HCT116 (cell line): Measurements from ENCODE around the gene MAPKAPK3. TPM values are rescaled to one million over a fixed set of nuclear protein-coding genes. Genes with fewer than 3 reads are reported as not detected.

ENCODE experiments used
- ATAC-seq: fragments of 200-7000 bp; cut with Tn5 transposase; 2 replicates; pipeline ENCODE4 v1.9.1; 2020; ENCODE audit warnings: mild to moderate bottlenecking, moderate library complexity
- BruUV-seq: library from RNA; stranded (reverse); fragments of 400-500 nt; replicated peaks from 2 replicates; lab custom pipeline; 2021; lab: Mats Ljungman, UMichigan
- CTCF ChIA-PET: fragments of 300-600 bp; sonication (Branson Sonifier 250); formaldehyde crosslinking; loops from one replicate; lab custom pipeline; 2021; ENCODE audit warnings: antibody characterized with exemption; lab: Charles Lee
- POLR2A ChIA-PET: fragments of 300-600, 350-600 bp; sonication (Branson Sonifier 250); formaldehyde crosslinking; loops from one replicate; lab custom pipeline; 2021; ENCODE audit warnings: antibody characterized with exemption; lab: Charles Lee
- RAD21 ChIA-PET, 2 experiments: fragments of 300-600 bp; sonication (Branson Sonifier 250); formaldehyde crosslinking; loops; one replicate each; lab custom pipeline; 2023; ENCODE audit warnings: low total read pairs in 2 of 2; ENCODE audit not compliant: uncharacterized antibody in 2 of 2, unreplicated experiment in 2 of 2, low non-redundant PET in 1 of 2; lab: Charles Lee
- DNase-seq: peaks from one replicate; pipeline ENCODE4 v3.0.0-alpha.2; 2010; ENCODE audit warnings: low read depth, low spot score
- H2AFZ ChIP-seq: fragments of 200-600 bp; shearing (Covaris generic), sonication (generic); 2 replicates; pipeline ENCODE4 v1.6.1; 2017; ENCODE audit warnings: low read depth, mixed run types, mixed read lengths, antibody characterized with exemption, low read length; ENCODE audit not compliant: poor library complexity, severe bottlenecking
- H3K27ac ChIP-seq: 2 replicates; pipeline ENCODE4 v1.5.1; 2012; ENCODE audit warnings: low read depth, low read length
- H3K27me3 ChIP-seq: fragments of 200-600 bp; sonication (generic); 2 replicates; pipeline ENCODE4 v1.6.1; 2016; ENCODE audit warnings: mixed run types, low read length, mixed read lengths; ENCODE audit not compliant: insufficient read depth
- H3K36me3 ChIP-seq, 2 experiments: fragments of 200-500 bp in 1 of 2; fragments of 200-600 bp in 1 of 2; sonication (Bioruptor generic) in 1 of 2; sonication (generic) in 1 of 2; 2 replicates each; pipeline versions ENCODE4 v1.5.1 to v1.6.1; 2014 to 2016; ENCODE audit warnings: low read length in 2 of 2, inconsistent platforms in 1 of 2, mixed read lengths in 1 of 2, mixed run types in 1 of 2; ENCODE audit not compliant: insufficient read depth in 2 of 2, control insufficient read depth in 1 of 2
- H3K4me1 ChIP-seq, 2 experiments: fragments of 200-600 bp in 1 of 2; sonication (generic) in 1 of 2; 2 replicates each; pipeline versions ENCODE4 v1.5.1 to v1.6.1; 2012 to 2017; ENCODE audit warnings: low read length in 2 of 2, inconsistent platforms in 1 of 2, mild to moderate bottlenecking in 1 of 2, mixed read lengths in 1 of 2, mixed run types in 1 of 2, moderate library complexity in 1 of 2; ENCODE audit not compliant: insufficient read depth in 2 of 2, control insufficient read depth in 1 of 2
- H3K4me2 ChIP-seq: fragments of 200-600 bp; sonication (generic); 2 replicates; pipeline ENCODE4 v1.6.1; 2017; ENCODE audit warnings: mixed run types, low read length, mixed read lengths
- H3K4me3 ChIP-seq, 2 experiments: fragments of 200-600 bp in 1 of 2; sonication (generic) in 1 of 2; replicated peaks in 1 of 2; 2 replicates each; pipeline ENCODE4 v1.5.1; 2011 to 2016; ENCODE audit warnings: low read length in 2 of 2, control low read depth in 1 of 2, low read depth in 1 of 2, mild to moderate bottlenecking in 1 of 2, mixed read lengths in 1 of 2, mixed run types in 1 of 2
- H3K79me2 ChIP-seq: fragments of 200-600 bp; sonication (generic); 2 replicates; pipeline ENCODE4 v1.6.1; 2017; ENCODE audit warnings: mild to moderate bottlenecking, mixed run types, low read length, moderate library complexity, mixed read lengths; ENCODE audit not compliant: insufficient read depth
- H3K9ac ChIP-seq: fragments of 200-600 bp; sonication (generic); 2 replicates; pipeline ENCODE4 v1.6.1; 2016; ENCODE audit warnings: low read length, mixed read lengths
- H3K9me2 ChIP-seq: fragments of 200-600 bp; sonication (generic), shearing (Covaris generic); 2 replicates; pipeline ENCODE4 v1.6.1; 2017; ENCODE audit warnings: mixed run types, mild to moderate bottlenecking, moderate library complexity; ENCODE audit not compliant: insufficient read depth
- H3K9me3 ChIP-seq, 2 experiments: fragments of 200-500 bp in 1 of 2; fragments of 200-600 bp in 1 of 2; sonication (Bioruptor generic) in 1 of 2; sonication (generic) in 1 of 2; 2 replicates each; pipeline ENCODE4 v1.6.1; 2014 to 2017; ENCODE audit warnings: low read length in 2 of 2, mixed read lengths in 2 of 2, inconsistent platforms in 1 of 2, low read depth in 1 of 2, mild to moderate bottlenecking in 1 of 2, mixed run types in 1 of 2, moderate library complexity in 1 of 2; ENCODE audit not compliant: control insufficient read depth in 1 of 2, insufficient read depth in 1 of 2
- H4K20me1 ChIP-seq: fragments of 200-600 bp; sonication (generic), shearing (Covaris generic); 2 replicates; pipeline ENCODE4 v1.6.1; 2017; ENCODE audit warnings: mixed run types, mild to moderate bottlenecking, moderate library complexity; ENCODE audit not compliant: insufficient read depth
- ELF1 ChIP-seq: IDR thresholded peaks from 2 replicates; pipeline ENCODE4 v1.6.1; 2012; ENCODE audit warnings: low read depth, borderline replicate concordance
- EZH2phosphoT487 ChIP-seq: fragments of 200-600 bp; IDR thresholded peaks from 2 replicates; pipeline ENCODE4 v1.6.1; 2018; ENCODE audit warnings: antibody characterized with exemption, borderline replicate concordance
- MAX ChIP-seq: IDR thresholded peaks from 2 replicates; pipeline ENCODE4 v1.6.1; 2012
- POLR2A ChIP-seq: IDR thresholded peaks from 2 replicates; pipeline ENCODE4 v1.7.0; 2011; ENCODE audit warnings: borderline replicate concordance; ENCODE audit not compliant: insufficient read depth, insufficient read length; ENCODE audit errors: extremely low read depth
- SP1 ChIP-seq: IDR thresholded peaks from 2 replicates; pipeline ENCODE4 v1.6.1; 2012; ENCODE audit warnings: low read depth
- SRF ChIP-seq: IDR thresholded peaks from 2 replicates; pipeline ENCODE4 v1.6.1; 2012; ENCODE audit warnings: low read depth
- ZBTB33 ChIP-seq: IDR thresholded peaks from 2 replicates; pipeline ENCODE4 v1.6.1; 2011; ENCODE audit warnings: mild to moderate bottlenecking, low read length, moderate library complexity; ENCODE audit not compliant: insufficient replicate concordance; ENCODE audit errors: extremely low read depth
- ZFX ChIP-seq: fragments of 450-650 bp; IDR thresholded peaks from 2 replicates; pipeline ENCODE4 v1.6.1; 2017
- intact Hi-C: fragments of 100-400 bp; cut with micrococcal nuclease; formaldehyde crosslinking; loops from 2 replicates; pipeline ENCODE4 v1.10.0; 2022
- total RNA-seq: library from RNA; stranded (reverse); gene quantifications from one replicate; pipeline ENCODE4 v1.2.1, GENCODE V29; 2021; ENCODE audit not compliant: unreplicated experiment
- TF ChIP-seq, protein P1 (sequence below): IDR thresholded peaks from 2 replicates; pipeline ENCODE4 v1.6.1; 2012

Gene MAPKAPK3
- total RNA-seq, 1 experiment from 2014 or later = 87.3 TPM

- no peak for TF ChIP-seq EZH2phosphoT487
- no peak for TF ChIP-seq MAX
- no peak for TF ChIP-seq ZBTB33
- no peak for TF ChIP-seq ELF1
- no peak for TF ChIP-seq POLR2A
- no peak for TF ChIP-seq ZFX
- TF ChIP-seq SP1 = no peak
- TF ChIP-seq SRF = no peak
- TF ChIP-seq, protein P1, sequence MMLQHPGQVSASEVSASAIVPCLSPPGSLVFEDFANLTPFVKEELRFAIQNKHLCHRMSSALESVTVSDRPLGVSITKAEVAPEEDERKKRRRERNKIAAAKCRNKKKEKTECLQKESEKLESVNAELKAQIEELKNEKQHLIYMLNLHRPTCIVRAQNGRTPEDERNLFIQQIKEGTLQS = no peak
- peak overlapping the region; percentile 67 for H3K9ac ChIP-seq
- ChIA-PET POLR2A (interaction anchor here (1.2 to 1.5 kb wide), 2 partner anchors 12 kb away, joined by 3 to 7 read pairs; partner anchors contain the start of gene CISH), CTCF (interaction anchor here (2.1 to 3.0 kb wide), 3 partner anchors 10 to 16 kb away, joined by 7 to 18 read pairs (median 8); partner anchors contain the start of genes CISH and MAPKAPK3), RAD21 (interaction anchor here (1.0 to 1.5 kb wide), 2 partner anchors 11 to 31 kb away, joined by 3 to 7 read pairs; partner anchors contain the start of genes CISH (in 1 of the 2) and HEMK1 (in 1 of the 2))
- no peaks in the 10 kb centered on the region for H3K9me3 ChIP-seq
- H3K4me2 ChIP-seq = peak overlapping the region; percentile 78
- BruUV-seq = no TSS peak
- H3K79me2 ChIP-seq = no peaks in the 10 kb centered on the region
- H3K4me3 ChIP-seq = 0 out of 4 replicates have a peak overlapping the region, but pooled peaks of 1 of the 2 experiments have one; percentile 35
- H3K27me3 ChIP-seq = no peaks in the 10 kb centered on the region
- no peak overlapping the region for H2AFZ ChIP-seq
- H3K36me3 ChIP-seq = no peaks in the 10 kb centered on the region
- no peak for ATAC-seq
- intact Hi-C loops = no loop called here
- no peak for DNase-seq
- H3K9me2 ChIP-seq = no peaks in the 10 kb centered on the region
- peak overlapping the region; percentile 98 for H3K27ac ChIP-seq
- peaks cover 37 to 40% of the 10 kb centered on the region in 2 experiments for H3K4me1 ChIP-seq
- no peaks in the 10 kb centered on the region for H4K20me1 ChIP-seq
These were observed 16.7 kb upstream of the MAPKAPK3 start for GRCh38 chr3:50600141-50600753.
